HCT116 (cell line): ENCODE measurements around the gene FBXO24. TPM values are rescaled to one million over a fixed set of nuclear protein-coding genes. Genes with fewer than 3 reads are reported as not detected.
A peak's percentile ranks its signal among the peaks of the same experiment; 100 is the strongest.

Experiments used
- ATAC-seq: fragments of 200-7000 bp; cut with Tn5 transposase; 2 replicates; pipeline ENCODE4 v1.9.1; 2020; ENCODE audit warnings: mild to moderate bottlenecking, moderate library complexity
- BruUV-seq: library from RNA; stranded (reverse); fragments of 400-500 nt; replicated peaks from 2 replicates; lab custom pipeline; 2021; lab: Mats Ljungman, UMichigan
- CTCF ChIA-PET: fragments of 300-600 bp; sonication (Branson Sonifier 250); formaldehyde crosslinking; loops from one replicate; lab custom pipeline; 2021; ENCODE audit warnings: antibody characterized with exemption; lab: Charles Lee
- POLR2A ChIA-PET: fragments of 300-600, 350-600 bp; sonication (Branson Sonifier 250); formaldehyde crosslinking; loops from one replicate; lab custom pipeline; 2021; ENCODE audit warnings: antibody characterized with exemption; lab: Charles Lee
- RAD21 ChIA-PET, 2 experiments: fragments of 300-600 bp; sonication (Branson Sonifier 250); formaldehyde crosslinking; loops; one replicate each; lab custom pipeline; 2023; ENCODE audit warnings: low total read pairs in 2 of 2; ENCODE audit not compliant: uncharacterized antibody in 2 of 2, unreplicated experiment in 2 of 2, low non-redundant PET in 1 of 2; lab: Charles Lee
- DNase-seq: peaks from one replicate; pipeline ENCODE4 v3.0.0-alpha.2; 2010; ENCODE audit warnings: low read depth, low spot score
- H2AFZ ChIP-seq: fragments of 200-600 bp; shearing (Covaris generic), sonication (generic); 2 replicates; pipeline ENCODE4 v1.6.1; 2017; ENCODE audit warnings: low read depth, mixed run types, mixed read lengths, antibody characterized with exemption, low read length; ENCODE audit not compliant: poor library complexity, severe bottlenecking
- H3K27ac ChIP-seq: 2 replicates; pipeline ENCODE4 v1.5.1; 2012; ENCODE audit warnings: low read depth, low read length
- H3K27me3 ChIP-seq: fragments of 200-600 bp; sonication (generic); 2 replicates; pipeline ENCODE4 v1.6.1; 2016; ENCODE audit warnings: mixed run types, low read length, mixed read lengths; ENCODE audit not compliant: insufficient read depth
- H3K36me3 ChIP-seq, 2 experiments: fragments of 200-500 bp in 1 of 2; fragments of 200-600 bp in 1 of 2; sonication (Bioruptor generic) in 1 of 2; sonication (generic) in 1 of 2; 2 replicates each; pipeline versions ENCODE4 v1.5.1 to v1.6.1; 2014 to 2016; ENCODE audit warnings: low read length in 2 of 2, inconsistent platforms in 1 of 2, mixed read lengths in 1 of 2, mixed run types in 1 of 2; ENCODE audit not compliant: insufficient read depth in 2 of 2, control insufficient read depth in 1 of 2
- H3K4me1 ChIP-seq, 2 experiments: fragments of 200-600 bp in 1 of 2; sonication (generic) in 1 of 2; 2 replicates each; pipeline versions ENCODE4 v1.5.1 to v1.6.1; 2012 to 2017; ENCODE audit warnings: low read length in 2 of 2, inconsistent platforms in 1 of 2, mild to moderate bottlenecking in 1 of 2, mixed read lengths in 1 of 2, mixed run types in 1 of 2, moderate library complexity in 1 of 2; ENCODE audit not compliant: insufficient read depth in 2 of 2, control insufficient read depth in 1 of 2
- H3K4me2 ChIP-seq: fragments of 200-600 bp; sonication (generic); 2 replicates; pipeline ENCODE4 v1.6.1; 2017; ENCODE audit warnings: mixed run types, low read length, mixed read lengths
- H3K4me3 ChIP-seq, 2 experiments: fragments of 200-600 bp in 1 of 2; sonication (generic) in 1 of 2; replicated peaks in 1 of 2; 2 replicates each; pipeline ENCODE4 v1.5.1; 2011 to 2016; ENCODE audit warnings: low read length in 2 of 2, control low read depth in 1 of 2, low read depth in 1 of 2, mild to moderate bottlenecking in 1 of 2, mixed read lengths in 1 of 2, mixed run types in 1 of 2
- H3K79me2 ChIP-seq: fragments of 200-600 bp; sonication (generic); 2 replicates; pipeline ENCODE4 v1.6.1; 2017; ENCODE audit warnings: mild to moderate bottlenecking, mixed run types, low read length, moderate library complexity, mixed read lengths; ENCODE audit not compliant: insufficient read depth
- H3K9ac ChIP-seq: fragments of 200-600 bp; sonication (generic); 2 replicates; pipeline ENCODE4 v1.6.1; 2016; ENCODE audit warnings: low read length, mixed read lengths
- H3K9me2 ChIP-seq: fragments of 200-600 bp; sonication (generic), shearing (Covaris generic); 2 replicates; pipeline ENCODE4 v1.6.1; 2017; ENCODE audit warnings: mixed run types, mild to moderate bottlenecking, moderate library complexity; ENCODE audit not compliant: insufficient read depth
- H3K9me3 ChIP-seq, 2 experiments: fragments of 200-500 bp in 1 of 2; fragments of 200-600 bp in 1 of 2; sonication (Bioruptor generic) in 1 of 2; sonication (generic) in 1 of 2; 2 replicates each; pipeline ENCODE4 v1.6.1; 2014 to 2017; ENCODE audit warnings: low read length in 2 of 2, mixed read lengths in 2 of 2, inconsistent platforms in 1 of 2, low read depth in 1 of 2, mild to moderate bottlenecking in 1 of 2, mixed run types in 1 of 2, moderate library complexity in 1 of 2; ENCODE audit not compliant: control insufficient read depth in 1 of 2, insufficient read depth in 1 of 2
- H4K20me1 ChIP-seq: fragments of 200-600 bp; sonication (generic), shearing (Covaris generic); 2 replicates; pipeline ENCODE4 v1.6.1; 2017; ENCODE audit warnings: mixed run types, mild to moderate bottlenecking, moderate library complexity; ENCODE audit not compliant: insufficient read depth
- CBX3 ChIP-seq: IDR thresholded peaks from 2 replicates; pipeline ENCODE4 v1.6.1; 2012; ENCODE audit warnings: low read depth
- CEBPB ChIP-seq: IDR thresholded peaks from 2 replicates; pipeline ENCODE4 v1.6.1; 2012; ENCODE audit warnings: low read depth
- EGR1 ChIP-seq: IDR thresholded peaks from 2 replicates; pipeline ENCODE4 v1.6.1; 2012; ENCODE audit warnings: low read depth
- EZH2phosphoT487 ChIP-seq: fragments of 200-600 bp; IDR thresholded peaks from 2 replicates; pipeline ENCODE4 v1.6.1; 2018; ENCODE audit warnings: antibody characterized with exemption, borderline replicate concordance
- FOSL1 ChIP-seq: IDR thresholded peaks from 2 replicates; pipeline ENCODE4 v1.6.1; 2012; ENCODE audit warnings: low read depth
- POLR2AphosphoS5 ChIP-seq: IDR thresholded peaks from 2 replicates; pipeline ENCODE4 v1.6.1; 2011; ENCODE audit warnings: mild to moderate bottlenecking, low read depth, low read length, moderate library complexity
- SRF ChIP-seq: IDR thresholded peaks from 2 replicates; pipeline ENCODE4 v1.6.1; 2012; ENCODE audit warnings: low read depth
- YY1 ChIP-seq: IDR thresholded peaks from 2 replicates; pipeline ENCODE4 v1.6.1; 2011; ENCODE audit warnings: low read length, low read depth, moderate library complexity, mild to moderate bottlenecking; ENCODE audit not compliant: insufficient replicate concordance; ENCODE audit errors: extremely low read depth
- ZNF274 ChIP-seq: fragments of 200-500 bp; sonication (Bioruptor generic); IDR thresholded peaks from 2 replicates; pipeline ENCODE4 v1.6.1; 2014; ENCODE audit warnings: mild to moderate bottlenecking, low read depth, low read length, inconsistent platforms
- intact Hi-C: fragments of 100-400 bp; cut with micrococcal nuclease; formaldehyde crosslinking; loops from 2 replicates; pipeline ENCODE4 v1.10.0; 2022
- total RNA-seq: library from RNA; stranded (reverse); gene quantifications from one replicate; pipeline ENCODE4 v1.2.1, GENCODE V29; 2021; ENCODE audit not compliant: unreplicated experiment
- TF ChIP-seq, protein P1 (sequence below): IDR thresholded peaks from 2 replicates; pipeline ENCODE4 v1.6.1; 2012
- TF ChIP-seq, protein P2 (sequence below): IDR thresholded peaks from 2 replicates; pipeline ENCODE4 v1.6.1; 2011; ENCODE audit warnings: mild to moderate bottlenecking, low read length, moderate library complexity; ENCODE audit not compliant: insufficient replicate concordance; ENCODE audit errors: extremely low read depth
- TF ChIP-seq, protein P3 (sequence below), 3 experiments: fragments of 200-600 bp in 1 of 3; sonication (generic) in 1 of 3; IDR thresholded peaks in 2 of 3; conservative IDR thresholded peaks in 1 of 3; 2 replicates each; pipeline ENCODE4 v1.5.1; 2012 to 2017; ENCODE audit warnings: low read depth in 2 of 3, low read length in 2 of 3, antibody characterized with exemption in 1 of 3, borderline replicate concordance in 1 of 3, control low read depth in 1 of 3, mild to moderate bottlenecking in 1 of 3, mixed read lengths in 1 of 3, mixed run types in 1 of 3, moderate library complexity in 1 of 3; ENCODE audit not compliant: insufficient read depth in 1 of 3

The FBXO24 gene
- total RNA-seq, 1 experiment from 2014 or later, result 2.1 TPM

DNA sequence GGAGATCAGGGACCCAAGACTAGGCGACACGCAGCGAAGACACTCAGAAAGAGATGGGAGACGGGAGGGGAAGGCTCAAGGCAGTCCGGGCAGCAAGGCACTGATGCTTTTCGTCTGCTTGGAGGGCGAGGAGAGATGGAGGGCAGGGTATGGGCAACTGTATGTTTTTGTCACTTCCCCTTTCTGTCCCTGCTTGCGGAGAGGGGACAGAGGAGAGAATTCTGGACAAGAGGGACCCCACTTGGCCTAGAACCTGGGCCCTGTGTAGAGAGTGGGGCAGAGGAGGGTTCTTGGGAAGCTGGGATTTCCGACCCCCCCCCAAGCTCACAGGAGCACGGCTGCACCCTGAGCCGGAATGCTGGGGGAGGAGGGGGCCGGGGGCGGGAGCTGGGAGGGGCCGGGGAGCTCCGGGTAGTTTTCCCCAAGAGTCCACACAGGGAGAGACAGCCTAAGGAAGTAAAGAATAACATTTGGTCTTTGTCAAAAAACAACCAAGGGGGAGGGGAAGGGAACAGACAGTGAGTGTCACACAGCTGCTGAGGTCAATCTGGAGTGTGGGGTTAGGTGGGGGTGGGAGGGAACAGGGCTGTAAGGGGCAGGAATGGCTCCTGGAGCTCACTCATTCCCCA, 2.0 kb upstream of the FBXO24 start:
- H3K9me2 ChIP-seq, result no peaks in the 10 kb centered on the region
- intact Hi-C loops, result no loop called here
- no peaks in the 10 kb centered on the region for H4K20me1 ChIP-seq
- ChIA-PET CTCF (interaction anchor here (0.5 to 1.0 kb wide), 3 partner anchors 25 to 494 kb away, joined by 3 read pairs; partner anchors contain the start of gene MOSPD3), POLR2A (no interaction called here), RAD21 (interaction anchor here in 1 of 2 experiments (0.6 kb wide), 1 partner anchor 71 kb away, joined by 4 read pairs; no protein-coding TSS in a partner anchor)
- peak overlapping the region; percentile 71 to 87 for H3K4me3 ChIP-seq
- peak overlapping the region; percentile 91 for H3K9ac ChIP-seq
- peaks cover 2 to 22% of the 10 kb centered on the region in 2 experiments; a peak in 3 of 4 replicates for H3K4me1 ChIP-seq
- no peak overlapping the region for H2AFZ ChIP-seq
- no peaks in the 10 kb centered on the region for H3K9me3 ChIP-seq
- no peaks in the 10 kb centered on the region for H3K27me3 ChIP-seq
- peak overlapping the region; percentile 97; the same call in 1 of the 2 replicates for H3K27ac ChIP-seq
- no peak for ATAC-seq
- TF ChIP-seq ZNF274 (no peak), FOSL1 (no peak), YY1 (no peak), SRF (no peak), POLR2AphosphoS5 (no peak), CBX3 (no peak), EZH2phosphoT487 (no peak), EGR1 (no peak), CEBPB (no peak)
- TF ChIP-seq, protein P1, sequence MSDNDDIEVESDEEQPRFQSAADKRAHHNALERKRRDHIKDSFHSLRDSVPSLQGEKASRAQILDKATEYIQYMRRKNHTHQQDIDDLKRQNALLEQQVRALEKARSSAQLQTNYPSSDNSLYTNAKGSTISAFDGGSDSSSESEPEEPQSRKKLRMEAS, result no peak
- TF ChIP-seq, protein P2, sequence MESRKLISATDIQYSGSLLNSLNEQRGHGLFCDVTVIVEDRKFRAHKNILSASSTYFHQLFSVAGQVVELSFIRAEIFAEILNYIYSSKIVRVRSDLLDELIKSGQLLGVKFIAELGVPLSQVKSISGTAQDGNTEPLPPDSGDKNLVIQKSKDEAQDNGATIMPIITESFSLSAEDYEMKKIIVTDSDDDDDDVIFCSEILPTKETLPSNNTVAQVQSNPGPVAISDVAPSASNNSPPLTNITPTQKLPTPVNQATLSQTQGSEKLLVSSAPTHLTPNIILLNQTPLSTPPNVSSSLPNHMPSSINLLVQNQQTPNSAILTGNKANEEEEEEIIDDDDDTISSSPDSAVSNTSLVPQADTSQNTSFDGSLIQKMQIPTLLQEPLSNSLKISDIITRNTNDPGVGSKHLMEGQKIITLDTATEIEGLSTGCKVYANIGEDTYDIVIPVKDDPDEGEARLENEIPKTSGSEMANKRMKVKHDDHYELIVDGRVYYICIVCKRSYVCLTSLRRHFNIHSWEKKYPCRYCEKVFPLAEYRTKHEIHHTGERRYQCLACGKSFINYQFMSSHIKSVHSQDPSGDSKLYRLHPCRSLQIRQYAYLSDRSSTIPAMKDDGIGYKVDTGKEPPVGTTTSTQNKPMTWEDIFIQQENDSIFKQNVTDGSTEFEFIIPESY, result no peak
- TF ChIP-seq, protein P3, sequence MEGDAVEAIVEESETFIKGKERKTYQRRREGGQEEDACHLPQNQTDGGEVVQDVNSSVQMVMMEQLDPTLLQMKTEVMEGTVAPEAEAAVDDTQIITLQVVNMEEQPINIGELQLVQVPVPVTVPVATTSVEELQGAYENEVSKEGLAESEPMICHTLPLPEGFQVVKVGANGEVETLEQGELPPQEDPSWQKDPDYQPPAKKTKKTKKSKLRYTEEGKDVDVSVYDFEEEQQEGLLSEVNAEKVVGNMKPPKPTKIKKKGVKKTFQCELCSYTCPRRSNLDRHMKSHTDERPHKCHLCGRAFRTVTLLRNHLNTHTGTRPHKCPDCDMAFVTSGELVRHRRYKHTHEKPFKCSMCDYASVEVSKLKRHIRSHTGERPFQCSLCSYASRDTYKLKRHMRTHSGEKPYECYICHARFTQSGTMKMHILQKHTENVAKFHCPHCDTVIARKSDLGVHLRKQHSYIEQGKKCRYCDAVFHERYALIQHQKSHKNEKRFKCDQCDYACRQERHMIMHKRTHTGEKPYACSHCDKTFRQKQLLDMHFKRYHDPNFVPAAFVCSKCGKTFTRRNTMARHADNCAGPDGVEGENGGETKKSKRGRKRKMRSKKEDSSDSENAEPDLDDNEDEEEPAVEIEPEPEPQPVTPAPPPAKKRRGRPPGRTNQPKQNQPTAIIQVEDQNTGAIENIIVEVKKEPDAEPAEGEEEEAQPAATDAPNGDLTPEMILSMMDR (IDR thresholded peaks at IDR 0.05 in 2 of 3, conservative IDR thresholded peaks at IDR 0.05 in 1 of 3; ENCODE audit: borderline replicate concordance in 1 of 3, insufficient read depth in 1 of 3, low read depth in 2 of 3, low read length in 2 of 3), result no peak
- TF ChIP-seq, all 23 proteins: peak for 0
- Histone ChIP-seq H3K36me3 (peaks cover 8 to 9% of the 10 kb centered on the region in 2 experiments; a peak in 3 of 4 replicates), H3K79me2 (peaks cover 11% of the 10 kb centered on the region; the same call in 1 of the 2 replicates), H3K4me2 (peak overlapping the region; percentile 88)
- DNase-seq, result no peak
- BruUV-seq, result no TSS peak
